HG02798 (cell line): ENCODE results near the gene WIPF2.
"Not testable (repeated sequence)": the region's sequence is repeated elsewhere in the genome, so short reads cannot be mapped to it uniquely, and the experiment has no call there.

Experiments
- ATAC-seq: cut with Tn5 transposase; IDR thresholded peaks from one replicate; pipeline ENCODE4 v1.9.1; 2021; ENCODE audit warnings: mild to moderate bottlenecking; ENCODE audit not compliant: unreplicated experiment, poor library complexity

The WIPF2 gene

DNA sequence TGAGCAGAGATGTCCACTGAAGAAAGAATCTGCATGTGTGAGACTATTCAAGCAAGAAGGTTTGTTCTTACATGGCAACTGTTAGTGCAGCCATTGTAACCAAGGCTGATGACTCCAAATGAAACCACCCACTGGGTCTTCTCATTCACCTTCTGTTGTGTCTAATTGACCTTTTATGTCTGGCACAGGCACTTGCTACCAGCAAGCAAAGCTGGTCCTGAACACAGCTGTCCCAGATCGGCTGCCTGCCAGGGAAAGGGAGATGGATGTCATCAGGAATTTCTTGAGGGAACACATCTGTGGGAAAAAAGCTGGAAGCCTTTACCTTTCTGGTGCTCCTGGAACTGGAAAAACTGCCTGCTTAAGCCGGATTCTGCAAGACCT is 72.2 kb downstream of the WIPF2 start:
- no peak for ATAC-seq

GRCh38 chr17:40293363-40293762 is 74.3 kb downstream of the WIPF2 start:
- no peak for ATAC-seq

- ATAC-seq = no peak
Observed at GRCh38 chr17:40295488-40296436, 76.7 kb downstream of the WIPF2 start.

DNA sequence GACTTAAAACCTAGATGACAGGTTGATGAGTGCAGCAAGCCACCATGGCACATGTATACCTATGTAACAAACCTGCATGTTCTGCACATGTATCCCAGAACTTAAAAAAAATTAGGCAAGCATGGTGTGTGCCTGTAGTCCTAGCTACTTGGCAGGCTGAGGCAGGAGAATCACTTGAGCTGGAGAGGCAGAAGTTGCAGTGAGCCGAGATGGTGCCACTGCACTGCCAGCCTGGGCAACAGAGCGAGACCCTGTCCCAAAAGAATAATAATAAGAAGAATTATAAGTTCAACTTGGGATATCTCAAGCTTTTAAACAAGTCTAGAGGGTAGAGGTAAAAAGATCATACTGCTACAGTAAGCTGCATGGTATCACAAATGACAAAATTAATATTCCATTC is 78.4 kb downstream of the WIPF2 start:
- ATAC-seq = no peak

GRCh38 chr17:40298726-40299125 is 79.6 kb downstream of the WIPF2 start:
- ATAC-seq = no peak

DNA sequence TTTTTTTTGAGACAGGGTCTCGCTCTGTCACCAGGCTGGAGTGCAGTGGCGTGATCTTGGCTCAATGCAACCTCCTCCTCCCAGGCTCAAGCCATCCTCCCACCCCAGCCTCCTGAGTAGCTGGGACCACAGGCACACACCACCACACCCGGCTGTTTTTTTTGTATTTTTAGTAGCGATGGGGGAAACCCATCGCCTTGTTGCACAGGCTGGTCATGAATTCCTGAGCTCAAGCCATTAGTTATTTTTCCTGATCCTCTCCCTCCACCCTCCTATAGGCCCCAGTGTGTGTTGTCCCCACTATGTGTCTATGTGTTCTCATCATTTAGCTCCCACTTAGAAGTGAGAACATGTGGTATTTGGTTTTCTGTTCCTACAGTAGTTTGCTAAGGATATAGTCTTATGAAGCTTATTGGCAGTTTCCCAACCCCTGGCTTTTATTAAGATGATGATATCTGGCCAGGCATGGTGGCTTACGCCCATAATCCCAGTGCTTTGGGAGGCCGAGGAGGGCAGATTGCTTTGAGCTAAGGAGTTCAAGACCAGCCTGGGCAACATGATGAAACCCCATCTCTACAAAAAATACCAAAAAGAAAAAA is 80.2 kb downstream of the WIPF2 start:
- ATAC-seq = not testable (repeated sequence)

- ATAC-seq = no peak
Observed at GRCh38 chr17:40301315-40301714, 82.2 kb downstream of the WIPF2 start.

DNA sequence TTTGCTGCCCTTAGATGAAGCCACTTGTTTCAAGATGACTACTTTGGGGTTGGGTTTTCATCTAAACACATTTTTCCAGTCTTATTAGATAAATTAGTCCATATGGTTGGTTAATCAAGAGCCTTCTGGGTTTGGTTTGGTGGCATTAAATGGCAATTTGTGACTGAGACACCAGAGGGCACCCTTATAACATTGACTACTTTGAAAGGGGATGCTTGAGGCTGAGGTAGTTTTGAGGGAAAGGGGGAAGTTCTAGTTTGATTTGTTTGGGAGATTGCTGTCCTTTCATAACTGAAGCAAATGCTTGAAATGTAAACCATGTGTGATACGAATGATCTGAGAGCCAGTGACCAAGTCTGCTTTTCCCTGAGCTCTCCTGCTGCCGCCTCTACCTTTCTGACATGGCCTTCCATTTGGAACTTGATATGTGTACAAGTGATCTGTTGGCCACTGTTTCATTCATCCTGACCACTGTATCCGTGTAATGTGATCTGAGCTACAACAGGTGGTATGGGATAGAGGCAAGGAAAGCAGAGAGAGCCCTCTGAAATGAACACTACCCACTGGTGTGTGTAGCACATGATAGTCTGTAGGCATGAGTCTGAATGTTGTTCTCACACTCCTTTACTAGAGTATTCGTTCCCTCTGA is 84.0 kb downstream of the WIPF2 start:
- no peak for ATAC-seq

DNA sequence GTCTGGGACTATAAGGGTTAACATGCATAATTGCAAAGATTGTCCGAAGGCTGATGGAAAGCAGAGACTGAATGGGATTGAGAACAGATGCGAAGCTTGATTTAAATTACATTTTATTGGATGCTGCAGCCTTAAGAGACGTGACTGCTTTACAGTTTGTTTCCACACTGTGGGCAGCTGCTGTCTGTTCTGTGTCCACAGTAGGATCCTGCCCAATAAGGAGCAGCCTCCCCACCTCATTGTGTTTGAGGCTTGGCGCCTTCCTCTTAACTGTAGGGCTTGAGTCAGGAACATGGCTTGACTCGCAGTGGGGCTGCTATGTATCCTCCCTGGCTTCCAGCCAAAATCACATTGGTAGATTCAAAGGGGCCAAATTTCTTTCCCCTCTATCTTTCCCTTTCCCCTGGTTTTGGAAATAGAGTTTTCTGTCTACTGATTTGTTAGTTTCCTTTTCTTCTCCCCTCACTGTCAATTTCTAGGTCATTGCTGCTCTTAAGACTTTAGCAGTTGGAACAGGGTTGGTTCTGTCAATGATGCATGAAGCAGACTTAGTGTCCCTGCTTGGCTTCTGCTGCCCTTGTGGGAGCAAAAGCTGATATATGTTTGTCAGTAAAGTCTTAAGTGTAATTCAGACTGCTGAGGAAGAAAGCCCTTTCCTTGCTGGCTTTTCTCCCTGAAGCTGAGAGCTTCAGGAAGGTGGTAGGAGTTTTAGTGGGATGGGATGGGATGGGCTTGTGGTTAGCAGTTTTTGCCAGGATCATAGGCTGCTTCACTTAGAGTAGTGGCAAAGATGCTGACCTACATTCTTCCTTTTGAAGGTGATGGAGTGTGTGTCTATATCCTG is 84.8 kb downstream of the WIPF2 start:
- no peak for ATAC-seq

DNA sequence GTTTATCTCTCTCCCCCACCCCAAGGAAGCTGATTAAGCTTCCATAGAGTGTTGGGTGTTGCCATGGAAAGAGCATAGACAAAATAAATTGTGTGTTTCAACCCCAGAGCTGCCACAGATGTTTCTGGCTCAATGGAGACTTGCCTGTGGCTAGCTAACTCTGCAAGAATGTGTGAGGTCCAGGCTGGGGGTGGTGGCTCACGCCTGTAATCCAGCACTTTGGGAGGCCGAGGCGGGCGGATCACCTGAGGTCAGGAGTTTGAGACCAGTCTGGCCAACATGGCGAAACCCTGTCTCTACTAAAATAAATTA is 85.4 kb downstream of the WIPF2 start:
- ATAC-seq = not testable (repeated sequence)

- ATAC-seq = not testable (repeated sequence)
Observed at GRCh38 chr17:40304866-40305265, 85.8 kb downstream of the WIPF2 start.

- ATAC-seq = no peak
Observed at GRCh38 chr17:40306395-40306794, 87.3 kb downstream of the WIPF2 start.

- ATAC-seq = no peak
Observed at GRCh38 chr17:40307001-40307730, 88.1 kb downstream of the WIPF2 start.

DNA sequence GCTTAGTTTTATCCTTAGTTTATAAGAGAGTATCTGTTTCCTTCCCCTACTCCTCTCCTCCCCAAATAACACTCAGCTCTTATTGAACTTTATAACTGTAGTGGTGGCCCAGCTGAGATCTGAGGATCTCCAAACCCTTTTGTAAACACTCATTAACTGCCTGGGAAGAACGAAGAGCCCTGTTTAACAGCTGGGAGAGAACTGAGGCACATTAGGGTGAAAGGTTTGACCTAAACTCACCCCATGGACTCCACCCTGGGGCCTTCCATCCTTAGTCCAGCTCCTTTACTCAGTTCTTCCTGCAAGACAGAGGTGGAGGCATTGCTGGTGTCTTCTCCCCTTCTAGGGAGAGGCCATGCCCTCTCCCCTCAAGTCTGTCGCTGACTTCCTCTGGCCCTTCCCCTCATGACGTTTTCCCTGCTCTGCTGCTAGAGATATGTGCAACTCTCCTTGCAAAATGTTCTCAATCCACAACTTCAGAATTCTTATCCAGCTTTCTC is 88.7 kb downstream of the WIPF2 start:
- ATAC-seq = no peak

- no peak for ATAC-seq
Observed at GRCh38 chr17:40309031-40309948, 90.2 kb downstream of the WIPF2 start, which contains the start of gene RARA. TSS of gene RARA (plus strand) at chr17:40309180. CDS start at chr17:40331219, 22,039 bp downstream.

DNA sequence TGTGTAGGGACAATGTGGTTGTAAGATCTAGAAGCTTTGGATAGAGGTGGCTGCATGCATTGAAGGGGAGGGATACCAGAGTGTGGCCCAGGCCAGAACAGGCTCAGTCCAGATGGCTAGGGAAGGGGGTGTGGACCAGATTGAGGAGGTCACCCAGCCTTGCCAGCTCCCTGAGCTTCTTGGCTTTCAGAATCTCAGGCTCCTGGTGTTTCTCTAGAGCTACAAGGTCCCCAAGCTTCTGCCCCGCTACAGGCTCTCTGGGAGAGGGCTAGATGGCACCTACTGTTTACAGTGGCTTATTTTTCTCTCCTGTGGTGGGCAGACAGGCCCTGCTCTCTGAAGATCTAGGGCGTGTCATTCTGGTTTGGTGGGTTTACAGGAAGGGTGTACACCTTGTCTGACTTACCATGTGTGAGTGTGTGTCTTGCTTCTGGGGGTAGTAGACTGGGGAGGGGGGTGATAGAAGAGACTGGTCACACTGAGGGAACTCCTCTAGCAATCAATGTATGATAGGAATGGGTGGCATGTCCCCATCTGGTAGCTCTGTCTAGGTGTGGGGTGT is 90.9 kb downstream of the WIPF2 start:
- no peak for ATAC-seq

GRCh38 chr17:40310882-40311391 is 91.8 kb downstream of the WIPF2 start:
- ATAC-seq = no peak

- ATAC-seq = no peak
Observed at GRCh38 chr17:40311575-40311974, 92.5 kb downstream of the WIPF2 start.
